ENCODE measurements around the gene ADGRG1. TPM values are rescaled to one million over a fixed set of nuclear protein-coding genes. Genes with fewer than 3 reads are reported as not detected.

The ADGRG1 gene
- total and polyA plus RNA-seq, 3 donors from 2014 or later: 134 to 346 (median 296) TPM

DNA sequence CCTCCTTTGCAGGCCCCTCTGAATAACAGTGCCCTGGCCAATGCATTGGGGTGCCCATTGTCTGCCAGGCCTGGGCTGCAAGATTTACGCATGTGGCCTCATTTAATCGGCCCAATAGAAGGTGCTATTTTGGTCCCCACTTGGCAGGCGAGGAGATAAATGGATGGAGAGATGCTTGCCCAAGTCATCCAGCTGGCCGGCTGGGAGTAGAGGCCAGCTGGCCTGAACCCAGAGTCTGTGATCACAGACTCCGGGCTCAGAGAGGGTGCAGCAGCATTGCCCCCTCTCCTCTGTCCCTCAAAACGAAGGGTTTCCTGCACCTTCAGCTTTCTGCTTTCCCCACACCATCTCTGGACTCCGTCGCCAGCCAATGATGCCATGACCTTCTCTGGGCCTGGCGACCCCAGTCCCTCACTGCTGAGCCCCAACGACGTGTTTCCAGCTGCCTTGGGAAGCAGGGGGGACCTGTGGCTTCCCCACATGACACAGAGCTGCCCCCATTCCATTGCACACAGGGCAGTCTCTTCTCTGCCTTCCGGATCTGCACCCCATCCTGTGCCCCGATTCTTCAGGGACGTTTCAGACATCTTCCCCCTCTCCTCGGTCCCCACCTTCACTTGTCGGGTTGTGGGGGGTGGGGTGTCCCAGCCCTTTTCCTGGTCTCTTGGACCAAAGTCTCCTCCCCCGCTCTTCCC, 3.5 kb upstream of the ADGRG1 start:
- Histone ChIP-seq H3K4me1 (peaks cover 49% of the 10 kb centered on the region), H3K36me3 (ENCODE audit: low read depth, missing control alignments) (no peaks in the 10 kb centered on the region), H3K4me3 (no peak overlapping the region), H3K27me3 (no peaks in the 10 kb centered on the region), H3K27ac (no peak overlapping the region), H3K9me3 (no peaks in the 10 kb centered on the region)
- no peak for DNase-seq
- intact Hi-C loops (cut with DNase I; ENCODE audit: low total_unique reads): no loop called here
- 52 to 59% methylated on average over 17 of the region's 17 CpGs for WGBS, 2 donors
- no peak for TF ChIP-seq POLR2A (IDR thresholded peaks at IDR 0.05)
- TF ChIP-seq, protein P1, sequence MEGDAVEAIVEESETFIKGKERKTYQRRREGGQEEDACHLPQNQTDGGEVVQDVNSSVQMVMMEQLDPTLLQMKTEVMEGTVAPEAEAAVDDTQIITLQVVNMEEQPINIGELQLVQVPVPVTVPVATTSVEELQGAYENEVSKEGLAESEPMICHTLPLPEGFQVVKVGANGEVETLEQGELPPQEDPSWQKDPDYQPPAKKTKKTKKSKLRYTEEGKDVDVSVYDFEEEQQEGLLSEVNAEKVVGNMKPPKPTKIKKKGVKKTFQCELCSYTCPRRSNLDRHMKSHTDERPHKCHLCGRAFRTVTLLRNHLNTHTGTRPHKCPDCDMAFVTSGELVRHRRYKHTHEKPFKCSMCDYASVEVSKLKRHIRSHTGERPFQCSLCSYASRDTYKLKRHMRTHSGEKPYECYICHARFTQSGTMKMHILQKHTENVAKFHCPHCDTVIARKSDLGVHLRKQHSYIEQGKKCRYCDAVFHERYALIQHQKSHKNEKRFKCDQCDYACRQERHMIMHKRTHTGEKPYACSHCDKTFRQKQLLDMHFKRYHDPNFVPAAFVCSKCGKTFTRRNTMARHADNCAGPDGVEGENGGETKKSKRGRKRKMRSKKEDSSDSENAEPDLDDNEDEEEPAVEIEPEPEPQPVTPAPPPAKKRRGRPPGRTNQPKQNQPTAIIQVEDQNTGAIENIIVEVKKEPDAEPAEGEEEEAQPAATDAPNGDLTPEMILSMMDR (IDR thresholded peaks at IDR 0.05): no peak

DNA sequence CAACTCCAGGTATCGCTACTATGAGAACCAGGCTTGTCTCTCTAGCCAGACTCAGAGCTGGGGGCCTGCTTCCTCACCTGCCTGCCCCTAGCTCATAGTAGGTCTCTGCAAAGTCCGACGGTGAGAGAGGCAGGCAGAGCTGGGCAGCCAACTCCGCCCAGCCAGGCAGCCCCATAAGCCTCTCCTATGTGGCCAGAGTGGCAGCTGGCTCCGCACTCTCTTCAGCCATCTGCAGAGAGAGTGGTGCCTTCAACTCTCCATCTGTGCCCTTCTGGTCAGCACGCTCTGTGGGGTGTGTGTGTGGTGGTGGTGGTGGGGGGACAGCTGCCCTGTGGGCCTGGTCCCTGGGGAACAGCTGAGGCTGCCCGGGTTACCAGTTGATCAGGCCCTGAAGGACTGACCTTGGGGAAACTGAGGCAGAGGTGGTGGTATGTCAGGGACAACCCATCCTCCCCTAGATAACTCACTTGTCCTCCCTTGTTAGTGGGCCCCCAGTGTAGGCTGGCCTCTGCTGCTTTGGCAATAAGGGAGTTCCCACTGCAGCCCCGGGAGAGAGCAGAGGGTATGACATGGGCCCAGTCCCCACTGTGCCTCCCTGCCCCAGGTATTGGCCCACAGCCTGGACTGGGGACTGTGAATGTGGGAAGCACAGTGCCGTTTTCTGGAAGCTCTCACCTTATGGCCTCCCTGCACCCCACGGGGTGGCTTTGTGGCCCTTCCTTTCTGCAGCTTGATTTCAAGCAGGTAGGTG, 1.8 kb upstream of the ADGRG1 start:
- Histone ChIP-seq H3K9me3 (no peaks in the 10 kb centered on the region), H3K36me3 (ENCODE audit: low read depth, missing control alignments) (no peaks in the 10 kb centered on the region), H3K4me1 (peaks cover 45% of the 10 kb centered on the region), H3K27me3 (no peaks in the 10 kb centered on the region), H3K27ac (peak overlapping the region in 1 of 2 donors; percentile 0), H3K4me3 (no peak overlapping the region)
- TF ChIP-seq, protein P1 (IDR thresholded peaks at IDR 0.05): no peak
- no peak for TF ChIP-seq POLR2A (IDR thresholded peaks at IDR 0.05)
- WGBS, 2 donors: 70 to 100% methylated on average over 2 to 10 of the region's 10 CpGs
- DNase-seq: no peak
- intact Hi-C loops (cut with DNase I; ENCODE audit: low total_unique reads): no loop called here

DNA sequence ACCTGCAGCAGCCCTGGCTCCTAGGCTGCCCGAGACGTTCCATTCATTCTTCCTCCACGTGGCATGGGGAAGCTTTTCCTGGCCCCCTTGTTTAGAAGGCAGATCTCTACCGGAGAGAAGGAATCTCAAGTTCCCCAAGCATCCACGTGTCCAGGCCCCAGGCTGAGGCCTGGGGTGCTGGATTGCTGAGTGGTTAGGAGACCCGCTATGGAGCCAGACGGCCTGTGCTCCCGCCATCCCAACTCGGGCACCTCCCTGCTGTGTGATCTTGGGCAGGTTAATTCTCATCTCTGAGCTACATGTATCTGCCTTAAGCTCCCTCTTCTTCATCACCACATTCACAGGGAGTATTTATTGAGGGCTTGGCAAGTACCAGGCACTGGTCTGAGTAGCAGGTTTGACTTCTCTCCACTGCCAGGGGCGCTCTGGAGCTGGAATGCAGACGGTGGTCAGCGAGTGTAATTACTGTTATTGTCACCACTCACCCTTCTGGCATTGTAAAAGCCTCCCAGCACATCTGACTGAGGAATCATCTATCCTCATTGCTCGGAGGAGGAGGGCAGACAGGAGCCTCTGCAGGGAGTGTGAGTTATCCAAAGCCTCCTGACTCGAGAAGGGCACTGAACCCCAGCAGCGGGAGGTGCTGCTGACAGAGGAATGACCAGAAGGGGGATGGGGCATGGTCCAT, 1.1 kb upstream of the ADGRG1 start:
- no peaks in the 10 kb centered on the region for H3K9me3 ChIP-seq
- TF ChIP-seq, protein P1 (IDR thresholded peaks at IDR 0.05): no peak
- no peak for TF ChIP-seq POLR2A (IDR thresholded peaks at IDR 0.05)
- WGBS, 2 donors: 64 to 83% methylated on average over 11 to 15 of the region's 15 CpGs
- peaks cover 38% of the 10 kb centered on the region for H3K4me1 ChIP-seq
- intact Hi-C loops (cut with DNase I; ENCODE audit: low total_unique reads): no loop called here
- DNase-seq: no peak
- no peak overlapping the region for H3K4me3 ChIP-seq
- H3K36me3 ChIP-seq (ENCODE audit: low read depth, missing control alignments): no peaks in the 10 kb centered on the region
- no peaks in the 10 kb centered on the region for H3K27me3 ChIP-seq
- peak overlapping the region; percentile 56 to 78 for H3K27ac ChIP-seq

DNA sequence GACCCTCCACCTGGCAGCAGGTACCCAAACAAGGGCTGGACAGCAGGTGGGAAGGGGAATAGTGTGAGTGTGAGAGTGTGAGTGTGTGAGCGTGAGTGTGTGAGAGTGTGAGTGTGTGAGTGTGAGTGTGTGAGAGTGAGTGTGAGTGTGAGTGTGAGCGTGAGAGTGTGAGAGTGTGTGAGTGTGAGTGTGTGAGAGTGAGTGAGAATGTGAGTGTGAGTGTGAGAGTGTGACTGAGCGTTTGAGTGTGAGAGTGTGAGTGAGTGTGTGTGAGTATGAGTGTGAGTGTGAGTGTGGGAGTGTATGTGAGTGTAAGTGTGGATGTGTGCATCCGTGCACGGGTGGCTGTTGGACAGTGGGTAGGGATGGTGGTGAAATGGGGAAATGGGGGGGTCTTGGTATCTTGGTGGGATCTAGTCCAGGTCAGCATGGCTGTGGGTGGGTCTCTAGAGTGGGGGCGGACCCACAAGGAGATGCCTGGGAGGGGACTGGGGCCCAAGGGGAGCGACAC, 408 bp downstream of the ADGRG1 start:
- Histone ChIP-seq H3K4me1 (peaks cover 43% of the 10 kb centered on the region), H3K27ac (peak overlapping the region; percentile 63 to 78), H3K27me3 (no peaks in the 10 kb centered on the region), H3K4me3 (peak overlapping the region; percentile 26 to 60), H3K36me3 (ENCODE audit: low read depth, missing control alignments) (no peaks in the 10 kb centered on the region), H3K9me3 (no peaks in the 10 kb centered on the region)
- 45 to 47% methylated on average over 5 to 6 of the region's 7 CpGs for WGBS, 2 donors
- no peak for DNase-seq
- TF ChIP-seq POLR2A (IDR thresholded peaks at IDR 0.05): no peak
- TF ChIP-seq, protein P1 (IDR thresholded peaks at IDR 0.05): no peak
- intact Hi-C loops (cut with DNase I; ENCODE audit: low total_unique reads): no loop called here
